ENCODE data around the gene RAB40C. TPM values are rescaled to one million over a fixed set of nuclear protein-coding genes. Genes with fewer than 3 reads are reported as not detected.

The RAB40C gene
- polyA plus RNA-seq, 2 of the 4 experiments (the other 2 are of a cell fraction) = 4.4 to 9.7 TPM

DNA sequence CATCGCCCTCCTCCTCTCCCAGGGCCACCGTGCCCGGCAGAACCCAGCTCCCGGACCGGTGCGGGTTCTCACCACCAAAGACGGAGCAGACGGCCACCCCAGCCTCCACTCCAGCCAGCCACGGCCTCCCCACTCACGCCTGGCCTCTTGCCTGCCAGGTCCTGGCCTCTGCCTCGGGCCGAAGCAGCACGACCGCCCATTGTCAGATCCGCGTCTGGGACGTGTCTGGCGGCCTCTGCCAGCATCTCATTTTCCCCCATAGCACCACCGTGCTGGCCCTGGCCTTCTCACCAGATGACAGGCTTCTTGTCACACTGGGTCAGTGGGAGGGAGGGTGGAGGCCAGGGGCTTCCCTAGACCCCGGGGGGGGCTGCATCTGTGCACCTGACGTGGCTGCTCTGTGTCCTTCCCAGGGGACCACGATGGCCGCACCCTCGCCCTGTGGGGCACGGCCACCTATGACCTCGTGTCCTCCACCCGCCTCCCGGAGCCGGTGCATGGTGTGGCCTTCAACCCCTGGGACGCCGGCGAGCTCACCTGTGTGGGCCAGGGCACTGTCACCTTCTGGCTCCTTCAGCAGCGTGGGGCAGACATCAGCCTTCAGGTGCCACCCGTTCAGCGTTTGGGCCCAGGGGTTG lies 71.4 kb downstream of the RAB40C start:
- WGBS (ENCODE audit: missing lambda C conversion rate) = 68% methylated on average over 31 of the region's 35 CpGs
- Histone ChIP-seq H3K4me1 (peaks cover 14% of the 10 kb centered on the region), H3K27ac (peak overlapping the region; percentile 71 to 87; a peak in 5 of 6 replicates), H3K4me3 (no peak overlapping the region), H3K9me3 (no peaks in the 10 kb centered on the region), H3K4me2 (peak overlapping the region; percentile 70)
- no peak for FAIRE-seq
- no peak for DNase-seq (ENCODE audit: low read depth in 1 of 2, low spot score in 1 of 2)
- POLR2A ChIA-PET = interaction anchor here (1.0 kb wide), 1 partner anchor 32 kb away, joined by 3 read pairs; no protein-coding TSS in a partner anchor
- peak; percentile 9 to 14; a peak in 3 of 6 replicates for ATAC-seq
- CTCF ChIA-PET = interaction anchor here (0.6 to 13.5 kb wide), 28 partner anchors 9 to 269 kb away, joined by 3 to 105 read pairs (median 8); partner anchors contain the start of genes MCRIP2, METTL26, RHBDL1 and WDR90
- TF ChIP-seq NR3C1 (IDR thresholded peaks at IDR 0.05) (no peak), NPAS2 (CRISPR knock-in tag; IDR thresholded peaks at IDR 0.05; ENCODE audit: borderline replicate concordance) (no peak), FOSL2 (IDR thresholded peaks at IDR 0.05) (no peak), FOSL2 (CRISPR knock-in tag; IDR thresholded peaks at IDR 0.05) (no peak)

DNA sequence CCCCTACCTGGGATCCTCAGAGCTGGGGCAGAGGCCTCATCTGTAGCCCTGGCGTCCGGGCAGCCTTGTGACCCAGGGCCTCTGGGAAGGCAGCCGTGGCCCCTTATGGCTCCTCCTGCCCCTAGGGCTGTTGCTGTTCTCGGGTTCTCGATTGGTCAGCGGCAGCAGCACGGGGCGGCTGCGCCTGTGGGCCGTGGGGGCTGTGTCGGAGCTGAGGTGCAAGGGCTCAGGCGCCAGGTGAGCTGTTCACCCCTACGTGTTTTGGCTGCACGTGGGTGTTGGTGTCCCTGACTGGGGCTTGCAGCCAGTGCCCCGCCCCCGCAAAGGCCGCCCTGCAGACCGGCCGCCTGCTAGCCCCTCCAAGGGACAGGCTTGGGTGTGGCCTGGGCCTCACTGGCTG lies 72.2 kb downstream of the RAB40C start:
- no peak for DNase-seq (ENCODE audit: low read depth in 1 of 2, low spot score in 1 of 2)
- ChIA-PET CTCF (interaction anchor here (0.8 to 13.5 kb wide), 16 partner anchors 9 to 123 kb away, joined by 3 to 105 read pairs (median 6); partner anchors contain the start of genes METTL26, RHBDL1 and WDR90), POLR2A (no interaction called here)
- Histone ChIP-seq H3K4me2 (no peak overlapping the region), H3K27ac (no peak overlapping the region), H3K9me3 (no peaks in the 10 kb centered on the region), H3K4me1 (peaks cover 14% of the 10 kb centered on the region), H3K4me3 (no peak overlapping the region)
- WGBS (ENCODE audit: missing lambda C conversion rate) = no CpG with 5 or more reads among the region's 19 CpGs
- no peak for TF ChIP-seq PHF8 (IDR thresholded peaks at IDR 0.05; ENCODE audit: borderline replicate concordance, low read depth)
- TF ChIP-seq RFX5 (IDR thresholded peaks at IDR 0.05) = no peak
- TF ChIP-seq POLR2AphosphoS2 (conservative IDR thresholded peaks at IDR 0.05; ENCODE audit: low read length) = no peak
- TF ChIP-seq NR3C1 (IDR thresholded peaks at IDR 0.05) = no peak
- TF ChIP-seq FOXS1 (CRISPR knock-in tag; IDR thresholded peaks at IDR 0.05) = no peak
- no peak for TF ChIP-seq POLR2A (IDR thresholded peaks at IDR 0.05; ENCODE audit: low read length)
- no peak for TF ChIP-seq FOSB (CRISPR knock-in tag; IDR thresholded peaks at IDR 0.05)
- no peak for ATAC-seq
- FAIRE-seq = no peak

DNA sequence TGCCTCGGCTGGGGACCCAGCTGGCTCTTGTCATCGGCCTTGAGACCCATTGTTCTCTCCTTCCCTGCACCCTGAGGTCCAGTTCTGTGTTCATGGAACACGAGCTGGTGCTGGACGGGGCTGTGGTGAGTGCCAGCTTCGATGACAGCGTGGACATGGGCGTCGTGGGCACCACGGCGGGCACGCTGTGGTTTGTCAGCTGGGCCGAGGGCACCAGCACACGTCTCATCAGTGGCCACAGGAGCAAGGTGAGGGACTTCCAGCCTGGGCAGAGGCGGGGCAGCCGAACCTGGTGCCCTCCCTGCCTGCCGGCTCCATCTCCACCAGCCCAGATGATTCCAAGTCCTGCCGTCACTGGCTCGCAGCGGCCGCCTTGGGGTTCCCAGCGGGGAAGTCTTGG lies 72.7 kb downstream of the RAB40C start:
- DNase-seq (ENCODE audit: low read depth in 1 of 2, low spot score in 1 of 2) (no peak), ATAC-seq (no peak), FAIRE-seq (no peak)
- WGBS (ENCODE audit: missing lambda C conversion rate) = 93% methylated on average over 21 of the region's 21 CpGs
- Histone ChIP-seq H3K4me1 (peaks cover 18% of the 10 kb centered on the region), H3K4me3 (no peak overlapping the region), H3K4me2 (no peak overlapping the region), H3K27ac (no peak overlapping the region), H3K9me3 (no peaks in the 10 kb centered on the region)
- ChIA-PET POLR2A (no interaction called here), CTCF (interaction anchor here (0.8 to 13.5 kb wide), 12 partner anchors 10 to 81 kb away, joined by 3 to 105 read pairs (median 4); partner anchors contain the start of genes RHBDL1 and WDR90)
- TF ChIP-seq, protein P1, sequence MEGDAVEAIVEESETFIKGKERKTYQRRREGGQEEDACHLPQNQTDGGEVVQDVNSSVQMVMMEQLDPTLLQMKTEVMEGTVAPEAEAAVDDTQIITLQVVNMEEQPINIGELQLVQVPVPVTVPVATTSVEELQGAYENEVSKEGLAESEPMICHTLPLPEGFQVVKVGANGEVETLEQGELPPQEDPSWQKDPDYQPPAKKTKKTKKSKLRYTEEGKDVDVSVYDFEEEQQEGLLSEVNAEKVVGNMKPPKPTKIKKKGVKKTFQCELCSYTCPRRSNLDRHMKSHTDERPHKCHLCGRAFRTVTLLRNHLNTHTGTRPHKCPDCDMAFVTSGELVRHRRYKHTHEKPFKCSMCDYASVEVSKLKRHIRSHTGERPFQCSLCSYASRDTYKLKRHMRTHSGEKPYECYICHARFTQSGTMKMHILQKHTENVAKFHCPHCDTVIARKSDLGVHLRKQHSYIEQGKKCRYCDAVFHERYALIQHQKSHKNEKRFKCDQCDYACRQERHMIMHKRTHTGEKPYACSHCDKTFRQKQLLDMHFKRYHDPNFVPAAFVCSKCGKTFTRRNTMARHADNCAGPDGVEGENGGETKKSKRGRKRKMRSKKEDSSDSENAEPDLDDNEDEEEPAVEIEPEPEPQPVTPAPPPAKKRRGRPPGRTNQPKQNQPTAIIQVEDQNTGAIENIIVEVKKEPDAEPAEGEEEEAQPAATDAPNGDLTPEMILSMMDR (IDR thresholded peaks at IDR 0.05) = no peak
- no peak for TF ChIP-seq NFE2L2 (conservative IDR thresholded peaks at IDR 0.05; ENCODE audit: low read length)
- TF ChIP-seq GATA3 (IDR thresholded peaks at IDR 0.05; ENCODE audit: borderline replicate concordance) = no peak
- TF ChIP-seq, protein P2, sequence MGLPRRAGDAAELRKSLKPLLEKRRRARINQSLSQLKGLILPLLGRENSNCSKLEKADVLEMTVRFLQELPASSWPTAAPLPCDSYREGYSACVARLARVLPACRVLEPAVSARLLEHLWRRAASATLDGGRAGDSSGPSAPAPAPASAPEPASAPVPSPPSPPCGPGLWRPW (IDR thresholded peaks at IDR 0.05) = no peak
- TF ChIP-seq ZNF302 (CRISPR knock-in tag; IDR thresholded peaks at IDR 0.05) = no peak
- no peak for TF ChIP-seq POLR2AphosphoS2 (conservative IDR thresholded peaks at IDR 0.05; ENCODE audit: low read length)
- TF ChIP-seq RFX5 (IDR thresholded peaks at IDR 0.05) = no peak
- TF ChIP-seq, protein P3, sequence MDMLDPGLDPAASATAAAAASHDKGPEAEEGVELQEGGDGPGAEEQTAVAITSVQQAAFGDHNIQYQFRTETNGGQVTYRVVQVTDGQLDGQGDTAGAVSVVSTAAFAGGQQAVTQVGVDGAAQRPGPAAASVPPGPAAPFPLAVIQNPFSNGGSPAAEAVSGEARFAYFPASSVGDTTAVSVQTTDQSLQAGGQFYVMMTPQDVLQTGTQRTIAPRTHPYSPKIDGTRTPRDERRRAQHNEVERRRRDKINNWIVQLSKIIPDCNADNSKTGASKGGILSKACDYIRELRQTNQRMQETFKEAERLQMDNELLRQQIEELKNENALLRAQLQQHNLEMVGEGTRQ (IDR thresholded peaks at IDR 0.05) = no peak

DNA sequence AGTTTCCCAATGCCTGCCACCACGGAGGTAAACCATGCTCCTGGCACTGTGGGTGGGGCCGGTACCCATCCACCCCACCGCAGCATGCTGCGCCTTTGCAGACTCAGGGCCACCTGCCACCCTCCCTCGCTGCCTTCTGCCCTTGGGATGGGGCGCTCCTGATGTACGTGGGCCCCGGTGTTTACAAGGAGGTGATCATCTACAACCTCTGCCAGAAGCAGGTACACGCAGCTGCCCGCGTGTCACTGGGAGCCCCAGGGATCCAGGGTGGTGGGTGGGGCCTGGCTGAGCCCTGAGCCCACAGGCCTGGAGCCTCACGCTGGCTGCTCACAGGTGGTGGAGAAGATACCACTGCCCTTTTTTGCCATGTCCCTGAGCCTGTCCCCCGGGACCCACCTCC lies 76.7 kb downstream of the RAB40C start:
- 86% methylated on average over 9 of the region's 13 CpGs for WGBS (ENCODE audit: missing lambda C conversion rate)
- DNase-seq (ENCODE audit: low read depth in 1 of 2, low spot score in 1 of 2) (no peak), ATAC-seq (no peak), FAIRE-seq (no peak)
- no peak overlapping the region for H3K4me2 ChIP-seq
- ChIA-PET POLR2A (no interaction called here), CTCF (interaction anchor here (1.1 to 13.5 kb wide), 10 partner anchors 9 to 94 kb away, joined by 3 to 105 read pairs (median 11); partner anchors contain the start of genes RHBDL1, STUB1 and WDR90)
- no peaks in the 10 kb centered on the region for H3K9me3 ChIP-seq
- H3K4me3 ChIP-seq = no peak overlapping the region
- H3K4me1 ChIP-seq = peaks cover 11% of the 10 kb centered on the region
- H3K27ac ChIP-seq = no peak overlapping the region
- TF ChIP-seq ZFP36 (IDR thresholded peaks at IDR 0.05; ENCODE audit: borderline replicate concordance, partially characterized antibody) = no peak
- TF ChIP-seq JUN (IDR thresholded peaks at IDR 0.05) = no peak
- TF ChIP-seq, protein P2 (IDR thresholded peaks at IDR 0.05) = no peak

Measured in A549 (cell line).